Activated CD8-positive, alpha-beta memory T cell treated with anti-CD3 and anti-CD28 coated beads, Interleukin-2, amount 50 U/mL, for 1 hour (primary cell): Measurements from ENCODE around the gene GPATCH3.
"Not testable (repeated sequence)": the region's sequence is repeated elsewhere in the genome, so short reads cannot be mapped to it uniquely, and the experiment has no call there.

Source experiments
- DNase-seq: peaks from one replicate; pipeline ENCODE4 v3.0.0-alpha.2; 2020; ENCODE audit errors: extremely low read depth

Gene GPATCH3, protein sequence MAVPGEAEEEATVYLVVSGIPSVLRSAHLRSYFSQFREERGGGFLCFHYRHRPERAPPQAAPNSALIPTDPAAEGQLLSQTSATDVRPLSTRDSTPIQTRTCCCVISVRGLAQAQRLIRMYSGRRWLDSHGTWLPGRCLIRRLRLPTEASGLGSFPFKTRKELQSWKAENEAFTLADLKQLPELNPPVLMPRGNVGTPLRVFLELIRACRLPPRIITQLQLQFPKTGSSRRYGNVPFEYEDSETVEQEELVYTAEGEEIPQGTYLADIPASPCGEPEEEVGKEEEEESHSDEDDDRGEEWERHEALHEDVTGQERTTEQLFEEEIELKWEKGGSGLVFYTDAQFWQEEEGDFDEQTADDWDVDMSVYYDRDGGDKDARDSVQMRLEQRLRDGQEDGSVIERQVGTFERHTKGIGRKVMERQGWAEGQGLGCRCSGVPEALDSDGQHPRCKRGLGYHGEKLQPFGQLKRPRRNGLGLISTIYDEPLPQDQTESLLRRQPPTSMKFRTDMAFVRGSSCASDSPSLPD

GRCh38 chr1:26900001-26900814, at the start of gene GPATCH3:
TSS of gene GPATCH3 (minus strand) at chr1:26900467. CDS start at chr1:26900442, 25 bp downstream.
- DNase-seq, result peak; percentile 86

- DNase-seq, result no peak
These were observed 49.7 kb upstream of the GPATCH3 start for GRCh38 chr1:26949926-26950319.

- DNase-seq, result no peak
These were observed 49.1 kb upstream of the GPATCH3 start for GRCh38 chr1:26949266-26949925.

- not testable (repeated sequence) for DNase-seq
These were observed 48.4 kb upstream of the GPATCH3 start for GRCh38 chr1:26948725-26949057.

- DNase-seq, result no peak
These were observed 46.0 kb upstream of the GPATCH3 start for GRCh38 chr1:26946270-26946669.

- DNase-seq, result no peak
These were observed 45.5 kb upstream of the GPATCH3 start for GRCh38 chr1:26945728-26946127.

- no peak for DNase-seq
These were observed 44.9 kb upstream of the GPATCH3 start for GRCh38 chr1:26945138-26945537.

GRCh38 chr1:26942656-26943055, 42.4 kb upstream of the GPATCH3 start:
- no peak for DNase-seq

- no peak for DNase-seq
These were observed 41.0 kb upstream of the GPATCH3 start for GRCh38 chr1:26941311-26941710.

DNA sequence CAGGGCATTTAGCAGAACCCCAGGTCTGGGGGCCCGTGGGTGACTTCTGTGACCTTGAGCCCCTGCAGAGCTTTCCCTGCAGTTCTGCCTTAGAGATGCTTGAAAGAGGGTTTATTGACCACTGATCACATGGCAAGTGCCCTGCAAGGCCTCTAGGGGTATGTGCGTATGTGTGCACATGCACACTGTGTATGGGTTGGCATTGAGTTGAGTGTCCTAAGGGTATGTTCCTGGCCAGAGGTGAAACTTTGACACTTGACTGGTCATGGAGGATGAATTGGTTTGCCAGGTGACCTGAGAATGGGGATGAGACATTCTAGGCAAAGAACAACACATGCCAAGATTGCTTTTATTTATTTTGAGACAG, 38.4 kb upstream of the GPATCH3 start:
- no peak for DNase-seq

DNA sequence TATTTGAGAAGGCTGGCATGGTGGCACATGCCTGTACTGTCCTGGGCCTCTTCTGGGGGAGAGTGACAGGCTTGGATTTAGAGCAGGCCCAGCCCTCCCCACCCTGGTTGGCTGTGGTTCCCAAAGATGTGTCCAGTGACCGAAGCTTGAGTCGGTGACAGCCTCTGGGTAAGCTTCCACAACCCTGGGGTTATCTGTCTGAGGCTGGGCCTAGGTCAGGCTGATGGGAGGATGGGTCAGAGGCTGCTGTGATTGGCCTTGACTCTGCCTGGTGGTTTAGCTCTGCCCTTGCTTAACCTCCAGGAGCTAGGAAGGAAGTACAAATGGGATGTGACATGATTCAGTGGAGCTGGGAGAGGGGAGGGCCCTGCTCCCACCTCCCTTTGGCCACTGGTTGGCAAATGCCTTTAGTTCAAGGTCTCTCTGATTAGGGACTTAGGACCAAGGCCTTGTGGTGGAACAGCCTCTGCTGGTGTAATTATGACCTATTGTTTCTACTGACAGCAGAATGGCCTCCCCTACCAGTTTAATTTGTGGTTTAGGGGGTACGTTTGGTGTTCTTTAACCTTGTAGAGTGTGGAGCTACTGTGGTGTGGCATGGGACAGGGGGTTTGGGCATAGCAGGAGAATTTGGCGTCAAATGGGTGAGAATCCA, 37.9 kb upstream of the GPATCH3 start:
- DNase-seq, result no peak

DNA sequence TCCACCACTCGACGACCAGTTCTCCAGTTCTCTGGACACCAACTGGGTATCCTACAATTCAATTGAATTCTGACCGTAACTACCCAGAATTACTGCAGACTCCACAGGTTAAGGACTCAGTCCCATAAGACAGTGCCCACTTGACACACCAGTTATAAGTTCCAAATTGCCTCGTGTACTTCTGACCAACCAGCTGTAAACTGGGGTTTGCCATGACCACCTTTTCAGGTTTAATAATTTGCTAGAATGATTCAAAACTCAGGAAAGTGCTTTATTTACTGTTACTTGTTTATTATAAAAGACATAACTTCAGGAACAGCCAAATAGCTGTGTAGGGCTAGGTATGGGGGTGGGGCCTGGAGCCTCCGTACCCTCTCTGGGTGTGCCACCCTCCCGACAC, 36.6 kb upstream of the GPATCH3 start:
- no peak for DNase-seq

DNA sequence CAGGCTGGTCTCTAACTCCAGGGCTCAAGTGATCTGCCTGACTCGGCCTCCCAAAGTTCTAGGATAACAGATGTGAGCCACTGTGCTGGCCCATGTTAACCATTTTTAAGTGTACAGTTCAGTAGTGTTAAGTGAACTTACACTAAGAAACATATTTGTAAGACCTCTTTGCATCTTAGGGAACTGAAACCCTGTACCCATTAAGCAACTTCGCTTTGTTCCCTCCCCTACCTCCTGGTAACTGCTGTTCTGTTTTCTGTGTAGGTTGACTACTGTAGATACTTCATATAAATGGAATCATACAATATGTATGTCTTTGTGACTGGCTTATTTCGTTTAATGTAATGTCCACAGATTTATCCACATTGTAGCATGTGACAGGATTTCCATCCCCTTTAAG, 32.3 kb upstream of the GPATCH3 start:
- no peak for DNase-seq

DNA sequence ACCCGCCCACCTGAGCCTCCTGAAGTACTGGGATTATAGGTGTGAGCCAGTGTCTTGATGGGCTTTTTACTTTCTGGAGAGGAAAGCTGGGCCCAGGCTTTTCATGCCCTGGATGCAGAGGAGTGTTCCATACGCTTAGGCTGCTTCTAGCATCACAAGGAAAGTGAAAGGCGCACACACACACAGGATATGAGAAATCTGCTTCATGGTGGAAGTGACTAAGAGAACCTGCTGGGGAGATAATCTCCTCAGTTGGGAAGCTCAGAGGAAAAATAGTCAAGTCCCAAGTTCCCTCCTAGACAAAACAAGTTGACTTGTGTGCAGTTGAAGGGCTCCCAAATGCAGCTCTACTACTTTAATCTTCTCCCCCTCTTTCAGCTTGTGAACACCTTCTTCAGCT, 23.4 kb upstream of the GPATCH3 start:
- no peak for DNase-seq

- no peak for DNase-seq
These were observed 22.6 kb upstream of the GPATCH3 start for GRCh38 chr1:26922901-26923300.

DNA sequence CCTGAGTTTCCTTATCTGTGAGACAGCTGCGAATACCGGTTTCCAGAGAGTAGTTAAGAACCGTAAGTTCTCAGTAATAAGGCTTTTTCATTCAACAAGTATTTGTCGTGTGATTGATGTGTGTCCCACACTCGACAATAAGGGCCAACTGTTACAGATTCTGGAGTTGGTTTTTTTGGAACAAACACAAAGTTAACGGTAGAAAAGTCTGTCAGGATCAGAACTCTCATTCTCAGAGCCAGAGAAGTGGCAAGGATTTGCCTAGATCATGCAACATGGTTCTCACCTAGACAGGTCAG, 22.1 kb upstream of the GPATCH3 start:
- DNase-seq, result no peak

DNA sequence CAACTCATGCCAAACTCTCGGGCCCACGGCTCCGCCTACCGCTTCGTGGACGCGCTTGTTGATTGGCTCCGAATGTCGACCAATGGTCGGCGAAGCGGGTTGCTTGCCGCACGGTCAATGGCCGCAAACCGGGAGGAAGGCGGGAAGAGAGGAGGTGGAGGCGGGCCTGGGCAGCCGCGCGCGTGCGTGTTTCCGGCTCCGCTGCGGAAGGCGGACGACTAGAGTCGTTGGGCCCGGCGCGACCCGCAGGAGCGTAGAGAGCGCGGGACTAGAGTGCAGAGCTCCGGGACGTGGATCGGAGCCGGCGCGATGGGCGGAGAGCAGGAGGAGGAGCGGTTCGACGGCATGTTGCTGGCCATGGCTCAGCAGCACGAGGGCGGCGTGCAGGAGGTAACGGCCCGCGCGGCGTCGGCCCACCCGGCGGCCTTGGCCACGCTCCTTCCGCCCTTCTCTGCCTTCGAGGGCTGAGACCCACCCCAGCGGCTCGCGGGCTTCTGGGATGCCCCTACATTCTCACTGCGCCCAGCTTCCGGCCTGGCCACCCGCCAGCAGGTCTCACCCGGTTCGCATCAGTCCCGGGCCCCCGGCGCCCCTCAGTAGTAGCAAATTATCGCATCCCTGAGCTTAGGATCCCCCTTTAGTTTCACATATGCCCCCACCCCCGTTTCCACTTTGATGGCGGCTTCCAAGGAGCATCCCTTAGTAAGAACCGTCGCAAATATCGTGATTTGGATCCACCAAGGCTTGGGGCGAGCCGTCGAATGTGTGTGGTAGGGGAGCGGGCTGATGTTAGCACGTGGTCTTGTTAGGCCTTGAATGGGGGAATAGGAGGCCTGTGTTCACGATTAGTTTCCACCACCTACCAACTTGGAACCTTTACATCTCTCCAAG, 21.5 kb upstream of the GPATCH3 start, which contains the start of gene NUDC:
TSS of gene NUDC (plus strand) at position 204 of the 891 bp plus-strand sequence. CDS start at position 310, 106 bp downstream.
- peak; percentile 80 for DNase-seq

- no peak for DNase-seq
These were observed 20.9 kb upstream of the GPATCH3 start for GRCh38 chr1:26921126-26921539.

GRCh38 chr1:26915204-26915842, 15.1 kb upstream of the GPATCH3 start:
- no peak for DNase-seq
